Activated CD4-positive, alpha-beta memory T cell treated with anti-CD3 and anti-CD28 coated beads for 36 hours (primary cell): ENCODE results near the gene UBR3. TPM values are rescaled to one million over a fixed set of nuclear protein-coding genes. Genes with fewer than 3 reads are reported as not detected.
"Not testable (repeated sequence)": the region's sequence is repeated elsewhere in the genome, so short reads cannot be mapped to it uniquely, and the experiment has no call there.

Source experiments
- CTCF ChIA-PET: fragments of 350-600 bp; sonication (Branson Sonifier 250); formaldehyde crosslinking; loops from one replicate; lab custom pipeline; 2021; ENCODE audit warnings: antibody characterized with exemption, inconsistent platforms; lab: Charles Lee
- POLR2A ChIA-PET: fragments of 350-600 bp; sonication (Branson Sonifier 250); formaldehyde crosslinking; loops from one replicate; lab custom pipeline; 2021; ENCODE audit warnings: antibody characterized with exemption; lab: Charles Lee
- DNase-seq: peaks from one replicate; pipeline ENCODE4 v3.0.0-alpha.2; 2020
- H3K27ac Mint-ChIP-seq: one replicate; pipeline ENCODE4 v1.8.0; 2021; ENCODE audit warnings: mixed read lengths
- H3K27me3 Mint-ChIP-seq: one replicate; pipeline ENCODE4 v1.8.0; 2021; ENCODE audit warnings: mixed read lengths
- H3K36me3 Mint-ChIP-seq: one replicate; pipeline ENCODE4 v1.8.0; 2021; ENCODE audit warnings: mixed read lengths
- H3K4me1 Mint-ChIP-seq: one replicate; pipeline ENCODE4 v1.8.0; 2021; ENCODE audit warnings: low read depth, mixed read lengths
- H3K4me3 Mint-ChIP-seq: one replicate; pipeline ENCODE4 v1.8.0; 2021; ENCODE audit warnings: mild to moderate bottlenecking, mixed read lengths
- H3K9me3 Mint-ChIP-seq: one replicate; pipeline ENCODE4 v1.8.0; 2021; ENCODE audit warnings: mixed read lengths
- intact Hi-C: fragments of 100-400 bp; cut with micrococcal nuclease; formaldehyde crosslinking; loops from one replicate; pipeline ENCODE4 v1.15.1; 2023
- total RNA-seq, 2 experiments: library from RNA; stranded (reverse); gene quantifications; one replicate each; pipeline ENCODE4 v1.2.3, GENCODE V29; 2021

UBR3 gene
- total RNA-seq, 2 experiments from 2014 or later = 16.2 to 18.1 TPM

- no peak overlapping the region for H3K4me3 Mint-ChIP-seq
- POLR2A ChIA-PET = no interaction called here
- no peak for DNase-seq
- H3K27ac Mint-ChIP-seq = no peak overlapping the region
- H3K36me3 Mint-ChIP-seq = peaks cover 11% of the 10 kb centered on the region
- H3K9me3 Mint-ChIP-seq = no peaks in the 10 kb centered on the region
- CTCF ChIA-PET = no interaction called here
- H3K27me3 Mint-ChIP-seq = no peaks in the 10 kb centered on the region
- H3K4me1 Mint-ChIP-seq = no peaks in the 10 kb centered on the region
- intact Hi-C loops = no loop called here
Observed at GRCh38 chr2:169911119-169911518, 83.9 kb downstream of the UBR3 start.

DNA sequence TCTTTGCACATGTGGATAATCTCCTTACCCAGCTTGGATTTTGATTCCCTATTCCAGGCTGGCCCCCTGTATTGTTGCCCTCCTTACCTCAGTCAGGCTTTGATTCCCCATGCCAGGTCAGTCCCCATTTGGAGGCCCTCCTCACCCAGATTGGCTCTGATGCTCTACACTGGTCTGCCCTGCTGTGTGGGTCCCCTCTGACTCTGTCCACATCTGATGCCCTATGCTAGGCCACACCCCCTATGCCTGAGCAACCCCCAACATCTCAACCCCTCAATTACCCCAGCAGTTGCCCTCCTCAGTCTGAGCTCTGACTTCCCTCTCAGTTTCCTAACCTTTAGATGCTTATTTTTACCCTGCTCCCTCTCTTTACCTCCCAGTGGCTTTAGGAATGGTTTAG lies 89.4 kb downstream of the UBR3 start:
- peaks cover 16% of the 10 kb centered on the region for H3K36me3 Mint-ChIP-seq
- CTCF ChIA-PET = no interaction called here
- POLR2A ChIA-PET = no interaction called here
- intact Hi-C loops = no loop called here
- H3K27ac Mint-ChIP-seq = no peak overlapping the region
- H3K4me3 Mint-ChIP-seq = no peak overlapping the region
- no peaks in the 10 kb centered on the region for H3K27me3 Mint-ChIP-seq
- no peaks in the 10 kb centered on the region for H3K9me3 Mint-ChIP-seq
- DNase-seq = no peak
- H3K4me1 Mint-ChIP-seq = no peaks in the 10 kb centered on the region

- H3K27ac Mint-ChIP-seq = no peak overlapping the region
- DNase-seq = no peak
- peaks cover 3% of the 10 kb centered on the region for H3K36me3 Mint-ChIP-seq
- H3K27me3 Mint-ChIP-seq = no peaks in the 10 kb centered on the region
- ChIA-PET CTCF (no interaction called here), POLR2A (no interaction called here)
- no peaks in the 10 kb centered on the region for H3K4me1 Mint-ChIP-seq
- intact Hi-C loops = no loop called here
- H3K9me3 Mint-ChIP-seq = no peaks in the 10 kb centered on the region
- H3K4me3 Mint-ChIP-seq = no peak overlapping the region
Observed at GRCh38 chr2:169923977-169924376, 96.7 kb downstream of the UBR3 start.

DNA sequence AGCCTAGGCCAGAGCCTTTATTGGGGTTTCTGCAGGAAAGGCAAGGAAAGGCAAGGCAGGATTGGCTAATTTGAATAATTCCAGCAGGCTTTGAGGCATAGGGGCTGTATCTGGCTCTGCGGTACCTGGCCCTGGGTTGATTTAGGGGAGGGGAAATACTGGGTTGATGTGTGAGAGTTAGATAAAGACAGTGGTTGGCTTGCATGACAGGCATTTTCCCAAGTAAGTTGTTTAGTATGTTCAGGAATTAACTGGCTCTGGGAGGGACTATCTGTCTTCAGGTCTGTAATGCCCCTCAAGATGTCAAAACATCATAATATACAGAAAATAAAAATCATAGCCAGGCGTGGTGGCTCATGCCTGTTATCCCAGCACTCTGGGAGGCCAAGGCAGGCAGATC lies 98.7 kb downstream of the UBR3 start:
- ChIA-PET POLR2A (no interaction called here), CTCF (no interaction called here)
- DNase-seq = no peak
- H3K27me3 Mint-ChIP-seq = no peaks in the 10 kb centered on the region
- H3K27ac Mint-ChIP-seq = peak overlapping the region; percentile 8
- no peaks in the 10 kb centered on the region for H3K4me1 Mint-ChIP-seq
- H3K9me3 Mint-ChIP-seq = no peaks in the 10 kb centered on the region
- H3K4me3 Mint-ChIP-seq = no peak overlapping the region
- no peaks in the 10 kb centered on the region for H3K36me3 Mint-ChIP-seq
- intact Hi-C loops = no loop called here

DNA sequence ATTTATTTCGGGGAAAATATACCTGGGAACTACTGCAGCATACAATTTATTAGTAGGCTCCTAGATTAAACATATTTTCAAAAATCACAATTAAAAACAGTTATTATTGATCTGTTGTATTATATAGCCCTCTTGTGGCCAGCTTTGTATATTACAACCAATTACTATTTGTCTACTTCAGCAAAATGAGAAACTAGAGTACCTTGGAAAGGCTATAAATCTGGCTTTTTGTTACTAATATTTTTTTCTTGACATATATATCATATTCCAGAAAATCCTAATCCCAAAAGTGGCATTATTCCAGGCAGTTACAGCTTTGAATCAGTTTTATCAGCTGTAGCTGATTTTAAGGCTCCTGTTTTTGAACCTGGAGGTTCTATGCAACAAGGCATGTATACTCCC lies 101.2 kb downstream of the UBR3 start:
- Mint-ChIP-seq H3K27ac (no peak overlapping the region), H3K36me3 (no peaks in the 10 kb centered on the region), H3K9me3 (no peaks in the 10 kb centered on the region), H3K27me3 (no peaks in the 10 kb centered on the region), H3K4me1 (no peaks in the 10 kb centered on the region), H3K4me3 (no peak overlapping the region)
- ChIA-PET CTCF (interaction anchor here (0.6 to 1.8 kb wide), 8 partner anchors 62 to 888 kb away, joined by 3 to 6 read pairs (median 3); partner anchors contain the start of genes METTL5 and UBR3), POLR2A (interaction anchor here (1.0 kb wide), 1 partner anchor 101 kb away, joined by 3 read pairs; the partner anchor contains the start of gene UBR3)
- DNase-seq = no peak
- intact Hi-C loops = loop anchor here (1.0 kb wide), 3 partner anchors 103 to 476 kb away; no protein-coding TSS in a partner anchor

GRCh38 chr2:169933124-169933711 lies 106.0 kb downstream of the UBR3 start:
- no peaks in the 10 kb centered on the region for H3K4me1 Mint-ChIP-seq
- intact Hi-C loops = loop anchor here (10.0 kb wide), 1 partner anchor 882 kb away; the partner anchor contains the start of gene GAD1

DNA sequence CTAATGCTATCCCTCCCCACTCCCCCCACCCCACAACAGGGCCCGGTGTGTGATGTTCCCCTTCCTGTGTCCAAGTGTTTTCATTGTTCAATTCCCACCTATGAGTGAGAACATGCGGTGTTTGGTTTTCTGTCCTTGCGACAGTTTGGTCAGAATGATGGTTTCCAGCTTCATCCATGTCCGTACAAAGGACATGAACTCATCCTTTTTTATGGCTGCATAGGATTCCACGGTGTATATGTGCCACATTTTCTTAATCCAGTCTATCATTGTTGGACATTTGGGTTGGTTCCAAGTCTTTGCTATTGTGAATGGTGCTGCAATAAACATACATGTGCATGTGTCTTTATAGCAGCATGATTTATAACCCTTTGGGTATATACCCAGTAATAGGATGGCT lies 109.4 kb downstream of the UBR3 start:
- POLR2A ChIA-PET, H3K27me3 Mint-ChIP-seq, CTCF ChIA-PET, DNase-seq, H3K4me1 Mint-ChIP-seq, H3K9me3 Mint-ChIP-seq, H3K4me3 Mint-ChIP-seq, H3K27ac Mint-ChIP-seq: not testable (repeated sequence)
- intact Hi-C loops = loop anchor here (10.0 kb wide), 1 partner anchor 878 kb away; the partner anchor contains the start of gene GAD1
- peaks cover 17% of the 10 kb centered on the region for H3K36me3 Mint-ChIP-seq

More at GRCh38 chr2:169933124-169933711, 106.0 kb downstream of the UBR3 start:
- Mint-ChIP-seq H3K36me3 (peaks cover 15% of the 10 kb centered on the region), H3K9me3 (no peaks in the 10 kb centered on the region), H3K4me3 (no peak overlapping the region), H3K27ac (no peak overlapping the region), H3K27me3 (no peaks in the 10 kb centered on the region)
- POLR2A ChIA-PET = no interaction called here
- no peak for DNase-seq
- CTCF ChIA-PET = interaction anchor here (0.8 to 1.0 kb wide), 2 partner anchors 109 to 405 kb away, joined by 4 read pairs; partner anchors contain the start of gene METTL5

- H3K36me3 Mint-ChIP-seq = peaks cover 19% of the 10 kb centered on the region
- ChIA-PET POLR2A (no interaction called here), CTCF (no interaction called here)
- no peaks in the 10 kb centered on the region for H3K4me1 Mint-ChIP-seq
- DNase-seq = no peak
- H3K9me3 Mint-ChIP-seq = no peaks in the 10 kb centered on the region
- H3K27me3 Mint-ChIP-seq = no peaks in the 10 kb centered on the region
- H3K27ac Mint-ChIP-seq = no peak overlapping the region
- no peak overlapping the region for H3K4me3 Mint-ChIP-seq
- intact Hi-C loops = no loop called here
Observed at GRCh38 chr2:169945515-169945914, 118.3 kb downstream of the UBR3 start.

GRCh38 chr2:169946092-169946491 lies 118.8 kb downstream of the UBR3 start:
- Mint-ChIP-seq H3K27ac (no peak overlapping the region), H3K4me1 (no peaks in the 10 kb centered on the region), H3K27me3 (no peaks in the 10 kb centered on the region), H3K36me3 (peaks cover 19% of the 10 kb centered on the region), H3K9me3 (no peaks in the 10 kb centered on the region), H3K4me3 (no peak overlapping the region)
- CTCF ChIA-PET = no interaction called here
- intact Hi-C loops = no loop called here
- no peak for DNase-seq
- POLR2A ChIA-PET = no interaction called here

DNA sequence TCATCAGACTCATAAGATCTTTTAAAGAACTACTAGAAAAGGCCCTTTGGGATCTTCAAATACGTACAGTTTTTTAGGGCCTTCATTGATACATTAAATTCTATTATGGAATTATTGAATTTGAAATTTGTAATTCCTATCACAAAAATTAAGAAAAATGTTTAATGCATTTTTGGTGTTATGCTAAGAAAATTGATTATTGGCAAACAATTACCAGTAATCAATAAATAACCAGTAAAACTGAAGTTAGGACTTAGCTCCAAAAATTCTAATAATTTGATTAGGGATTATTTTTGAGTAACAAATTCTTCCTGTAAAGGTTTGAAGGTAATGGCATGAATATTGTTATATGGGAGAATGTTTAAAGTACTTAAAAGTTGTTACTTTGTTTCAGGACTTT lies 119.3 kb downstream of the UBR3 start:
- DNase-seq = no peak
- intact Hi-C loops = no loop called here
- Mint-ChIP-seq H3K4me1 (no peaks in the 10 kb centered on the region), H3K36me3 (peaks cover 19% of the 10 kb centered on the region), H3K27ac (no peak overlapping the region), H3K4me3 (no peak overlapping the region), H3K9me3 (no peaks in the 10 kb centered on the region), H3K27me3 (no peaks in the 10 kb centered on the region)
- ChIA-PET CTCF (no interaction called here), POLR2A (no interaction called here)

DNA sequence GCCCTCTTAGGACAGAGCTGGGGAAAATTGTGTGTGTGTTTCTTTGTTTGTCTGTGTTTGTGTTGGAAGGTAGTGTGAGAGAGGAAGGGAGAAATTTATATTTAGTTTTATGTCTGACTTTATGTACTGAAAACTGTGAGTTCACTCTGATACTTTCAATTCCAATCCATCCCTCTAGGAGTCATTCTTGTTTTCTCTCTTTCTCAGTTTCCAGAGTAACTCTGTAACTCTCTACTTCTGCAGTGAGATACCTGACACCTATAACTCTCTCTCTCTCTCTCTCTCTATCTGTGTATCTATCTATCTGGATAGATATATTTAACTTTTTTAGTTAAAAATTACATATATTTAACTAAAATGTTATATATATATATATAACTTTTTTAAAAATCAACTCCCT lies 128.7 kb downstream of the UBR3 start:
- Mint-ChIP-seq H3K36me3 (peaks cover 28% of the 10 kb centered on the region), H3K4me3 (no peak overlapping the region), H3K9me3 (no peaks in the 10 kb centered on the region), H3K27me3 (no peaks in the 10 kb centered on the region), H3K27ac (no peak overlapping the region), H3K4me1 (peaks cover 4% of the 10 kb centered on the region)
- DNase-seq = no peak
- ChIA-PET POLR2A (no interaction called here), CTCF (no interaction called here)
- intact Hi-C loops = no loop called here

GRCh38 chr2:169957219-169957618 lies 130.0 kb downstream of the UBR3 start:
- H3K4me3 Mint-ChIP-seq, DNase-seq, CTCF ChIA-PET, H3K27me3 Mint-ChIP-seq, H3K9me3 Mint-ChIP-seq, intact Hi-C loops, POLR2A ChIA-PET, H3K27ac Mint-ChIP-seq, H3K4me1 Mint-ChIP-seq: not testable (repeated sequence)
- peaks cover 35% of the 10 kb centered on the region for H3K36me3 Mint-ChIP-seq

DNA sequence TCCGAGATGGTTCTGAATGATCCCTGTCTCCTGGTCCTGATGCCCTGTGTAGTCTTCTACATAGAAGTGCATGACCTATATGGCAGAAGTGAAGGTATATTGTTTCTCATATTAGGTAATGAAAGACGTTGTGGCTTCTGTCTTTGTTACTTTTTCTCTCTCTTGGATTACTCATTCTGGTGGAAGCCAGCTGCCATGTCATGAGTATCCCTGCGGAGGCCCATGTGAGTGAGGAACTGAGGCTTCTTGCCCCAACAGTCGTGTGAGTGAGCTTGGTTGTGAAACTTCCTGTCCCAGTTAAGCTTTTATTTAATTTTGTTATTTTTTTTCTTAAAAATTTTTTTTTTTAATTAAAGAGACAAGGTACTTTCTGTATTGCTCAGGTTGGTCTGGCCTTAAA lies 134.7 kb downstream of the UBR3 start:
- ChIA-PET CTCF (interaction anchor here (0.6 kb wide), 1 partner anchor 394 kb away, joined by 3 read pairs; no protein-coding TSS in a partner anchor), POLR2A (no interaction called here)
- intact Hi-C loops = no loop called here
- DNase-seq = no peak
- Mint-ChIP-seq H3K36me3 (peaks cover 41% of the 10 kb centered on the region), H3K4me1 (no peaks in the 10 kb centered on the region), H3K4me3 (no peak overlapping the region), H3K27ac (no peak overlapping the region), H3K27me3 (no peaks in the 10 kb centered on the region), H3K9me3 (no peaks in the 10 kb centered on the region)
